GM23338 (cell line): ENCODE measurements around the gene NFYA. TPM values are rescaled to one million over a fixed set of nuclear protein-coding genes. Genes with fewer than 3 reads are reported as not detected.

Source experiments
- ATAC-seq: fragments of 200-7000 bp; cut with Tn5 transposase; 3 replicates; pipeline ENCODE4 v1.9.1; 2020
- DNase-seq: peaks from one replicate; pipeline ENCODE4 v3.0.0-alpha.2; 2015; ENCODE audit warnings: low spot score
- H2AFZ ChIP-seq: fragments of 200-600 bp; sonication (generic); 2 replicates; pipeline ENCODE4 v1.8.0; 2016; ENCODE audit warnings: antibody characterized with exemption, mild to moderate bottlenecking, moderate library complexity
- H3F3A ChIP-seq: fragments of 200-600 bp; sonication (generic); replicated peaks from 2 replicates; pipeline ENCODE4 v1.8.0; 2017; ENCODE audit warnings: antibody characterized with exemption, mixed run types, low read depth
- H3K27ac ChIP-seq: fragments of 200-600 bp; sonication (generic); 2 replicates; pipeline ENCODE4 v1.6.1; 2016; ENCODE audit warnings: low read depth
- H3K27me3 ChIP-seq: fragments of 200-600 bp; sonication (generic); 2 replicates; pipeline ENCODE4 v1.8.0; 2016; ENCODE audit warnings: mild to moderate bottlenecking, mixed run types, moderate library complexity; ENCODE audit not compliant: insufficient read depth
- H3K36me3 ChIP-seq: fragments of 200-600 bp; sonication (generic); 2 replicates; pipeline ENCODE4 v1.8.0; 2016; ENCODE audit warnings: mild to moderate bottlenecking; ENCODE audit not compliant: insufficient read depth
- H3K4me1 ChIP-seq: fragments of 200-600 bp; sonication (generic); 2 replicates; pipeline ENCODE4 v1.8.0; 2016; ENCODE audit warnings: mild to moderate bottlenecking, moderate library complexity; ENCODE audit not compliant: insufficient read depth
- H3K4me2 ChIP-seq: fragments of 200-600 bp; sonication (generic); 2 replicates; pipeline ENCODE4 v1.7.1; 2017; ENCODE audit warnings: mixed run types
- H3K4me3 ChIP-seq: fragments of 200-600 bp; sonication (generic); 2 replicates; pipeline ENCODE4 v1.6.1; 2016; ENCODE audit warnings: mixed run types
- H3K79me2 ChIP-seq: fragments of 200-600 bp; sonication (generic); replicated peaks from 2 replicates; pipeline ENCODE4 v1.8.0; 2017; ENCODE audit warnings: mild to moderate bottlenecking; ENCODE audit not compliant: insufficient read depth
- H3K9me2 ChIP-seq: fragments of 200-600 bp; sonication (generic); 2 replicates; pipeline ENCODE4 v1.8.0; 2017; ENCODE audit not compliant: insufficient read depth
- H4K20me1 ChIP-seq: fragments of 200-600 bp; sonication (generic); replicated peaks from 2 replicates; pipeline ENCODE4 v1.8.0; 2017; ENCODE audit warnings: mild to moderate bottlenecking; ENCODE audit not compliant: insufficient read depth
- H3K27ac Mint-ChIP-seq: 2 replicates; pipeline ENCODE4 v1.8.0; 2020; ENCODE audit warnings: inconsistent platforms, mild to moderate bottlenecking, moderate library complexity, mixed read lengths
- H3K27me3 Mint-ChIP-seq: 3 replicates; pipeline ENCODE4 v1.8.0; 2022; ENCODE audit warnings: low read depth, mild to moderate bottlenecking, moderate library complexity, mixed read lengths, inconsistent platforms; ENCODE audit not compliant: insufficient read depth, poor library complexity
- H3K36me3 Mint-ChIP-seq: 3 replicates; pipeline ENCODE4 v1.8.0; 2021; ENCODE audit warnings: low read depth, mild to moderate bottlenecking, inconsistent platforms, moderate library complexity, mixed read lengths
- H3K4me1 Mint-ChIP-seq: 3 replicates; pipeline ENCODE4 v1.8.0; 2020; ENCODE audit warnings: mild to moderate bottlenecking, inconsistent platforms, mixed read lengths
- H3K4me3 Mint-ChIP-seq: 3 replicates; pipeline ENCODE4 v1.8.0; 2021; ENCODE audit warnings: moderate library complexity, mild to moderate bottlenecking, inconsistent platforms, mixed read lengths
- H3K9me3 Mint-ChIP-seq: 3 replicates; pipeline ENCODE4 v1.8.0; 2020; ENCODE audit warnings: moderate library complexity, mild to moderate bottlenecking, inconsistent platforms, mixed read lengths
- CREB1 ChIP-seq: fragments of 250-450 bp; sonication (Bioruptor Pico); IDR thresholded peaks from 2 replicates; pipeline ENCODE4 v1.5.0; 2020; ENCODE audit warnings: low read depth, mild to moderate bottlenecking, moderate library complexity
- CTCF ChIP-seq, 2 experiments: fragments of 200-600 bp in 1 of 2; sonication (generic) in 1 of 2; conservative IDR thresholded peaks; 2 replicates each; pipeline versions ENCODE4 v1.5.1 to v1.6.1; 2016 to 2017; ENCODE audit warnings: antibody characterized with exemption in 2 of 2, low read depth in 2 of 2, mild to moderate bottlenecking in 2 of 2, moderate library complexity in 1 of 2
- EZH2phosphoT487 ChIP-seq: fragments of 200-600 bp; sonication (generic); IDR thresholded peaks from one replicate; pipeline ENCODE4 v1.8.1; 2018; ENCODE audit warnings: antibody characterized with exemption; ENCODE audit not compliant: unreplicated experiment
- JUNB ChIP-seq: IDR thresholded peaks from one replicate; pipeline ENCODE4 v1.6.1; 2016; ENCODE audit warnings: antibody characterized with exemption; ENCODE audit not compliant: unreplicated experiment
- NANOG ChIP-seq: IDR thresholded peaks from 2 replicates; pipeline ENCODE4 v1.6.1; 2016; ENCODE audit warnings: antibody characterized with exemption, borderline replicate concordance
- POLR2AphosphoS5 ChIP-seq: IDR thresholded peaks from 2 replicates; pipeline ENCODE4 v1.6.1; 2016; ENCODE audit warnings: antibody characterized with exemption, low read depth
- REST ChIP-seq: IDR thresholded peaks from one replicate; pipeline ENCODE4 v1.6.1; 2018; ENCODE audit warnings: antibody characterized with exemption; ENCODE audit not compliant: unreplicated experiment
- STAT1 ChIP-seq: IDR thresholded peaks from one replicate; pipeline ENCODE4 v1.6.1; 2016; ENCODE audit warnings: antibody characterized with exemption; ENCODE audit not compliant: unreplicated experiment
- ZNF114 ChIP-seq: fragments of 250-450 bp; sonication (Bioruptor Pico); IDR thresholded peaks from 2 replicates; pipeline ENCODE4 v1.5.0; 2020; ENCODE audit warnings: mild to moderate bottlenecking, moderate library complexity
- polyA plus RNA-seq: library from polyadenylated mRNA; unstranded; fragments of >200 nt; fragmentation: Nextera tagmentation; extraction: Ambion mirVana; gene quantifications from 2 replicates; pipeline ENCODE4 v1.2.1, GENCODE V29; 2016
- total RNA-seq: library from RNA; depleted of rRNA; stranded (reverse); fragments of >200 nt; shearing (Covaris generic); gene quantifications from 2 replicates; pipeline ENCODE4 v1.2.3, GENCODE V29; 2014
- TF ChIP-seq, protein P1 (sequence below): IDR thresholded peaks from 2 replicates; pipeline ENCODE4 v1.6.1; 2016; ENCODE audit warnings: antibody characterized with exemption

The NFYA gene
- total and polyA plus RNA-seq, 2 experiments from 2014 or later: 10.8 to 39.1 TPM

DNA sequence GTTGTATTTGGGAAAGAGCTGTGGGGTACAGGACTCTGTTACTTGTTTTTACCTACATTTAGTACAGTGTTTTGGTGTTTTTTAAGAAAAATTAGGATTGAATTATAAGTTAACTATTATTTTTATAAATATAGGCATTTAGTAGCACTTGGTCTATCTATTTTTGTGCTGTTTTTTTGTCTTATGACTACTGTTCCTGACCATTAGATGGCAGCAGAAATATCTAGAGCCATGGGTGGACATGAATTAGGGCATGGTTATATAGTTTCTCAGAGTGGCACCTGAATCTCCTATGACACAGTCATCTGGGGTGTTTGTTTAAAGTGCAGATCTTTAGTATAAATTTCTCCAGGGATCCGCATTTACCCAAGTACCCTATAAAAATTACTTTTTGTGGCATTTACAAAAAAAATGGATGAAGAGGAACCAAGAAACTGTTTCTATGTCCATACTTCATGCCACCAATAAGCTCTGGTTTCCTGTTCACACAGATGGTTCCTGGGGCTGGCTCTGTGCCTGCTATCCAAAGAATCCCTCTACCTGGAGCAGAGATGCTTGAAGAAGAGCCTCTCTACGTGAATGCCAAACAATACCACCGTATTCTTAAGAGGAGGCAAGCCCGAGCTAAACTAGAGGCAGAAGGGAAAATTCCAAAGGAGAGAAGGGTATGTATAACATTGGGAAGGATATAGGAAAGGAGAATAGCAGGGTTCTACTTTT, 19.8 kb downstream of the NFYA start:
- Histone ChIP-seq H3K4me2 (no peak overlapping the region), H3K27me3 (no peaks in the 10 kb centered on the region), H3F3A (peaks cover 4% of the 10 kb centered on the region; the same call in 1 of the 2 replicates), H3K27ac (no peak overlapping the region), H3K9me2 (no peaks in the 10 kb centered on the region), H3K36me3 (peaks cover 82% of the 10 kb centered on the region), H3K79me2 (peaks cover 3% of the 10 kb centered on the region; the same call in 1 of the 2 replicates), H2AFZ (no peak overlapping the region), H3K4me1 (no peaks in the 10 kb centered on the region), H4K20me1 (peaks cover 15% of the 10 kb centered on the region), H3K4me3 (no peak overlapping the region)
- TF ChIP-seq CTCF (conservative IDR thresholded peaks at IDR 0.05; ENCODE audit: low read depth in 2 of 2) (peak; percentile 32 to 35; a peak in 3 of 4 replicates), REST (no peak), EZH2phosphoT487 (no peak), JUNB (no peak), POLR2AphosphoS5 (no peak), STAT1 (no peak), ZNF114 (CRISPR knock-in tag) (no peak)
- TF ChIP-seq, protein P1, sequence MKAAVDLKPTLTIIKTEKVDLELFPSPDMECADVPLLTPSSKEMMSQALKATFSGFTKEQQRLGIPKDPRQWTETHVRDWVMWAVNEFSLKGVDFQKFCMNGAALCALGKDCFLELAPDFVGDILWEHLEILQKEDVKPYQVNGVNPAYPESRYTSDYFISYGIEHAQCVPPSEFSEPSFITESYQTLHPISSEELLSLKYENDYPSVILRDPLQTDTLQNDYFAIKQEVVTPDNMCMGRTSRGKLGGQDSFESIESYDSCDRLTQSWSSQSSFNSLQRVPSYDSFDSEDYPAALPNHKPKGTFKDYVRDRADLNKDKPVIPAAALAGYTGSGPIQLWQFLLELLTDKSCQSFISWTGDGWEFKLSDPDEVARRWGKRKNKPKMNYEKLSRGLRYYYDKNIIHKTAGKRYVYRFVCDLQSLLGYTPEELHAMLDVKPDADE: no peak
- DNase-seq (peak; percentile 21), ATAC-seq (no peak)
- H3K4me3 Mint-ChIP-seq: no peak overlapping the region
- no peaks in the 10 kb centered on the region for H3K27me3 Mint-ChIP-seq
- no peak overlapping the region for H3K27ac Mint-ChIP-seq
- H3K9me3 Mint-ChIP-seq: no peaks in the 10 kb centered on the region
- no peaks in the 10 kb centered on the region for H3K4me1 Mint-ChIP-seq
- peaks cover 90% of the 10 kb centered on the region for H3K36me3 Mint-ChIP-seq

GRCh38 chr6:41093729-41094128, 21.0 kb downstream of the NFYA start:
- H3K27ac Mint-ChIP-seq: no peak overlapping the region
- Histone ChIP-seq H3K36me3 (peaks cover 93% of the 10 kb centered on the region), H3K4me2 (no peak overlapping the region), H3F3A (peaks cover 4% of the 10 kb centered on the region; the same call in 1 of the 2 replicates), H2AFZ (no peak overlapping the region), H3K27me3 (no peaks in the 10 kb centered on the region), H3K9me2 (no peaks in the 10 kb centered on the region), H4K20me1 (peaks cover 27% of the 10 kb centered on the region), H3K79me2 (no peaks in the 10 kb centered on the region; the same call in 1 of the 2 replicates), H3K4me1 (no peaks in the 10 kb centered on the region), H3K27ac (no peak overlapping the region), H3K4me3 (no peak overlapping the region)
- no peak overlapping the region for H3K4me3 Mint-ChIP-seq
- DNase-seq (no peak), ATAC-seq (no peak)
- peaks cover 94% of the 10 kb centered on the region for H3K36me3 Mint-ChIP-seq
- no peaks in the 10 kb centered on the region for H3K27me3 Mint-ChIP-seq
- H3K9me3 Mint-ChIP-seq: no peaks in the 10 kb centered on the region
- H3K4me1 Mint-ChIP-seq: no peaks in the 10 kb centered on the region
- no peak for TF ChIP-seq CTCF (conservative IDR thresholded peaks at IDR 0.05; ENCODE audit: low read depth in 2 of 2)
- TF ChIP-seq CREB1: no peak
- TF ChIP-seq NANOG: no peak
- no peak for TF ChIP-seq STAT1
